GM12864 (cell line): Measurements from ENCODE around the gene EGFR.

ENCODE experiments used
- DNase-seq: peaks from one replicate; pipeline ENCODE4 v3.0.0-alpha.2; 2011; ENCODE audit warnings: low read depth
- H3K4me3 ChIP-seq: 2 replicates; pipeline ENCODE4 v1.5.1; 2011; ENCODE audit warnings: mild to moderate bottlenecking, low read depth, low read length, control low read depth
- CTCF ChIP-seq: IDR thresholded peaks from 2 replicates; pipeline ENCODE4 v1.5.1; 2011; ENCODE audit warnings: low read depth, mild to moderate bottlenecking, moderate library complexity, low read length, control low read depth, inconsistent platforms; ENCODE audit errors: missing control alignments

Gene EGFR

GRCh38 chr7:55127135-55127551 is 108.3 kb downstream of the EGFR start:
- DNase-seq = no peak
- H3K4me3 ChIP-seq = no peak overlapping the region
- no peak for TF ChIP-seq CTCF

- TF ChIP-seq CTCF = no peak
- no peak for DNase-seq
- no peak overlapping the region for H3K4me3 ChIP-seq
Observed at GRCh38 chr7:55127622-55128081, 108.8 kb downstream of the EGFR start.

GRCh38 chr7:55128693-55129394 is 110.0 kb downstream of the EGFR start:
- H3K4me3 ChIP-seq = no peak overlapping the region
- TF ChIP-seq CTCF = no peak
- no peak for DNase-seq

- TF ChIP-seq CTCF = no peak
- no peak for DNase-seq
Observed at GRCh38 chr7:55129541-55130394, 111.0 kb downstream of the EGFR start.

GRCh38 chr7:55130395-55131141 is 111.8 kb downstream of the EGFR start:
- DNase-seq = no peak
- no peak overlapping the region for H3K4me3 ChIP-seq
- no peak for TF ChIP-seq CTCF

More at GRCh38 chr7:55129541-55130394, 111.0 kb downstream of the EGFR start:
- no peak overlapping the region for H3K4me3 ChIP-seq

- no peak for TF ChIP-seq CTCF
- H3K4me3 ChIP-seq = no peak overlapping the region
- DNase-seq = no peak
Observed at GRCh38 chr7:55131142-55131929, 112.5 kb downstream of the EGFR start.
